Hepatocyte (in vitro differentiated cells): Measurements from ENCODE around the gene SGCD. TPM values are rescaled to one million over a fixed set of nuclear protein-coding genes. Genes with fewer than 3 reads are reported as not detected.

Source experiments
- DNase-seq: peaks from one replicate; pipeline ENCODE4 v3.0.0-alpha.2; 2016; ENCODE audit warnings: low spot score
- H2AFZ ChIP-seq: fragments of 200-600 bp; sonication (generic); 2 replicates; pipeline ENCODE4 v1.6.0; 2016; ENCODE audit warnings: antibody characterized with exemption, mild to moderate bottlenecking
- H3K27ac ChIP-seq: fragments of 200-600 bp; sonication (generic); 2 replicates; pipeline ENCODE4 v1.5.1; 2016; ENCODE audit warnings: mild to moderate bottlenecking
- H3K27me3 ChIP-seq: fragments of 200-600 bp; sonication (generic); 2 replicates; pipeline ENCODE4 v1.6.1; 2016
- H3K36me3 ChIP-seq: fragments of 200-600 bp; sonication (generic); replicated peaks from 2 replicates; pipeline ENCODE4 v1.5.1; 2016; ENCODE audit warnings: low read depth; ENCODE audit not compliant: insufficient read depth
- H3K4me1 ChIP-seq: fragments of 200-600 bp; sonication (generic); 2 replicates; pipeline ENCODE4 v1.5.1; 2016; ENCODE audit warnings: mild to moderate bottlenecking, moderate library complexity; ENCODE audit not compliant: insufficient read depth
- H3K4me2 ChIP-seq: fragments of 200-600 bp; sonication (generic); 2 replicates; pipeline ENCODE4 v1.6.0; 2016
- H3K4me3 ChIP-seq: fragments of 200-600 bp; sonication (generic); 2 replicates; pipeline ENCODE4 v1.5.1; 2016; ENCODE audit warnings: mild to moderate bottlenecking
- H3K79me2 ChIP-seq: fragments of 200-600 bp; sonication (generic); 2 replicates; pipeline ENCODE4 v1.6.0; 2017; ENCODE audit warnings: mild to moderate bottlenecking
- H3K9me2 ChIP-seq: fragments of 200-600 bp; sonication (generic); replicated peaks from 2 replicates; pipeline ENCODE4 v1.6.0; 2017; ENCODE audit warnings: mild to moderate bottlenecking; ENCODE audit not compliant: insufficient read depth
- H3K9me3 ChIP-seq: fragments of 200-600 bp; sonication (generic); 2 replicates; pipeline ENCODE4 v1.5.1; 2016; ENCODE audit warnings: low read depth, mild to moderate bottlenecking
- H4K20me1 ChIP-seq: fragments of 200-600 bp; sonication (generic); 2 replicates; pipeline ENCODE4 v1.6.0; 2016; ENCODE audit warnings: mild to moderate bottlenecking; ENCODE audit not compliant: insufficient read depth, poor library complexity, severe bottlenecking
- EZH2 ChIP-seq: fragments of 200-600 bp; sonication (generic); IDR thresholded peaks from 2 replicates; pipeline ENCODE4 v1.6.1; 2016; ENCODE audit warnings: antibody characterized with exemption, mild to moderate bottlenecking, borderline replicate concordance
- EZH2phosphoT487 ChIP-seq: fragments of 200-600 bp; sonication (generic); IDR thresholded peaks from one replicate; pipeline ENCODE4 v1.6.1; 2018; ENCODE audit warnings: antibody characterized with exemption, mild to moderate bottlenecking, low read depth, moderate library complexity; ENCODE audit not compliant: unreplicated experiment, severe bottlenecking
- WGBS: methylation state at CpG from one replicate; pipeline ENCODE4 v1.1.6; 2016; ENCODE audit warnings: low lambda C conversion rate; ENCODE audit errors: missing lambda C conversion rate; 5-methylcytosine and 5-hydroxymethylcytosine counted together
- polyA plus RNA-seq: library from polyadenylated mRNA; unstranded; fragments of >200 nt; fragmentation: Nextera tagmentation; extraction: Ambion mirVana; gene quantifications from 2 replicates; pipeline ENCODE4 v1.2.1, GENCODE V29; 2016
- total RNA-seq: library from RNA; depleted of rRNA; stranded (reverse); fragments of >200 nt; gene quantifications from 2 replicates; pipeline ENCODE4 v1.2.3, GENCODE V29; 2014
- TF ChIP-seq, protein P1 (sequence below): fragments of 200-600 bp; sonication (generic); IDR thresholded peaks from 2 replicates; pipeline ENCODE4 v1.5.1; 2016; ENCODE audit warnings: antibody characterized with exemption, mild to moderate bottlenecking; ENCODE audit not compliant: poor library complexity

Gene SGCD
- total and polyA plus RNA-seq, 2 experiments from 2014 or later: 3.8 to 8.8 TPM

DNA sequence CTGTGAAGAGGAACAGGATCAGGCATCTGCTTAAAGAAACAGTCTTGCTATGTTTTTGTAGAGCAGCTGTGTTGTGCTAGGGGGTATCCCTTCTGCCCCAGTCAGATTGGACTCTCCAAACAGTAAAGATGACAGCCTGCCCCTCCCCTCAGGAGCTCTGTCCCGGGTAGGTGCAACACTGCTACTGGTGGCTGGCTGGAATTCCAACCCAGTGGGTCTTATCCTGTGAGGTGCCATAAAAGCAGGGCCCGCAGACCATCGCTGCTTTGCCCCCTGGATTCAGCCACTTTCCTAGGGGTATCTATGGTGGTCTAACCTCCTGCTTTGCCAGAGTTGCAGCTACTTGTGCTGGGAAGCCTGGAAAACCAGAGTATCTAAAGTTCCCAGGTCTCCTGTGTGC lies 408.5 kb downstream of the SGCD start:
- no peaks in the 10 kb centered on the region for H3K4me1 ChIP-seq
- TF ChIP-seq EZH2phosphoT487 (no peak), EZH2 (no peak)
- TF ChIP-seq, protein P1, sequence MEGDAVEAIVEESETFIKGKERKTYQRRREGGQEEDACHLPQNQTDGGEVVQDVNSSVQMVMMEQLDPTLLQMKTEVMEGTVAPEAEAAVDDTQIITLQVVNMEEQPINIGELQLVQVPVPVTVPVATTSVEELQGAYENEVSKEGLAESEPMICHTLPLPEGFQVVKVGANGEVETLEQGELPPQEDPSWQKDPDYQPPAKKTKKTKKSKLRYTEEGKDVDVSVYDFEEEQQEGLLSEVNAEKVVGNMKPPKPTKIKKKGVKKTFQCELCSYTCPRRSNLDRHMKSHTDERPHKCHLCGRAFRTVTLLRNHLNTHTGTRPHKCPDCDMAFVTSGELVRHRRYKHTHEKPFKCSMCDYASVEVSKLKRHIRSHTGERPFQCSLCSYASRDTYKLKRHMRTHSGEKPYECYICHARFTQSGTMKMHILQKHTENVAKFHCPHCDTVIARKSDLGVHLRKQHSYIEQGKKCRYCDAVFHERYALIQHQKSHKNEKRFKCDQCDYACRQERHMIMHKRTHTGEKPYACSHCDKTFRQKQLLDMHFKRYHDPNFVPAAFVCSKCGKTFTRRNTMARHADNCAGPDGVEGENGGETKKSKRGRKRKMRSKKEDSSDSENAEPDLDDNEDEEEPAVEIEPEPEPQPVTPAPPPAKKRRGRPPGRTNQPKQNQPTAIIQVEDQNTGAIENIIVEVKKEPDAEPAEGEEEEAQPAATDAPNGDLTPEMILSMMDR: no peak
- no peak overlapping the region for H3K4me3 ChIP-seq
- no peaks in the 10 kb centered on the region for H3K9me2 ChIP-seq
- H3K9me3 ChIP-seq: no peaks in the 10 kb centered on the region
- no peak for DNase-seq
- H2AFZ ChIP-seq: no peak overlapping the region
- no peak overlapping the region for H3K27ac ChIP-seq
- no peaks in the 10 kb centered on the region for H3K36me3 ChIP-seq
- no peaks in the 10 kb centered on the region for H3K27me3 ChIP-seq
- no peaks in the 10 kb centered on the region for H4K20me1 ChIP-seq
- no peak overlapping the region for H3K4me2 ChIP-seq
- H3K79me2 ChIP-seq: no peaks in the 10 kb centered on the region
- 71% methylated on average over 3 of the region's 3 CpGs for WGBS

DNA sequence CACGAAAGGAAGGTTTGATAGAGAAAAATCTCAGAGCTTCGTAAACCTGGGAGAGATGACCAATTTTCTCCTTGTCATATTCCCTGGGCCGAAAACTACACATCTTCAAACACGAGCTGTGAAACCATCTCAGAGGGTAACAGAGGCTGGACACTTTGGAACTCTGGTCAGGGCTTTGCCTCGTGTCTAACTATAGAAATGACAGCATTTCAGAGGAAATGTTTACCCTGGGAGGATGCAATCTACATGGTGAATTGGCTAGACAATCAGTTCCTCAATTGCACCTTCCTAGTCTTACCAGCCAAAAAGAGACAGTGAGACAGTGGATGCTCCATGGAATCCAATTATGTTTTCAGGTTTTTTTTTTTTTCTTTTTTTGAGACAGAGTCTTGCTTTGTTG lies 414.6 kb downstream of the SGCD start:
- H3K27me3 ChIP-seq: no peaks in the 10 kb centered on the region
- H4K20me1 ChIP-seq: no peaks in the 10 kb centered on the region

DNA sequence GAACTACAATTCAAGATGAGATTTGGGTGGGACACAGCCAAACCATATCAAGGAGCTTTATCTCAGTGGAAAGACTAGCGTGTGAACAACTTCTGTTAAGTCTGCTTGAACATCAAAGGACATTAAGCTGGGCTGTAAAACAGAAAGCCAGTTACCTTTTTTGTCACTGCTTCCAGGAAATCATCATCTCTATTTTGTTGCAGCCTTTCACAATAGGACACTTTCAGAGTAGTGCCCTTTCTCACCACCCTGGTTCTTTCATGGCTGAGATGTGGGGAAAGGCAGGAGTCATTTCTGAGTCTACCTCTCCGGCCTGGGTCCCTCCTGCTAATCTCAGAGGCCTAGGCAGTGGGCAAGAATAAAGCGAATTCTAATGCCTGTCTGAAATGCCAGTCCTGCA lies 426.9 kb downstream of the SGCD start:
- WGBS: 75% methylated on average over 3 of the region's 3 CpGs

More for the DNA sequence above, 414.6 kb downstream of the SGCD start:
- no peak overlapping the region for H3K4me3 ChIP-seq
- DNase-seq: no peak
- H2AFZ ChIP-seq: no peak overlapping the region
- no peaks in the 10 kb centered on the region for H3K9me3 ChIP-seq
- H3K79me2 ChIP-seq: no peaks in the 10 kb centered on the region
- H3K36me3 ChIP-seq: no peaks in the 10 kb centered on the region
- no peaks in the 10 kb centered on the region for H3K4me1 ChIP-seq
- H3K27ac ChIP-seq: no peak overlapping the region
- TF ChIP-seq EZH2 (no peak), EZH2phosphoT487 (no peak)
- TF ChIP-seq, protein P1: no peak
- H3K4me2 ChIP-seq: no peak overlapping the region
- H3K9me2 ChIP-seq: no peaks in the 10 kb centered on the region
- WGBS: 88% methylated on average over 5 of the region's 5 CpGs

More for the DNA sequence above, 426.9 kb downstream of the SGCD start:
- Histone ChIP-seq H2AFZ (no peak overlapping the region), H3K27ac (no peak overlapping the region), H3K9me2 (no peaks in the 10 kb centered on the region), H3K79me2 (no peaks in the 10 kb centered on the region), H3K9me3 (no peaks in the 10 kb centered on the region), H4K20me1 (no peaks in the 10 kb centered on the region), H3K4me3 (no peak overlapping the region), H3K4me1 (no peaks in the 10 kb centered on the region), H3K4me2 (no peak overlapping the region), H3K36me3 (no peaks in the 10 kb centered on the region), H3K27me3 (no peaks in the 10 kb centered on the region)
- TF ChIP-seq, protein P1: no peak
- no peak for TF ChIP-seq EZH2phosphoT487
- no peak for TF ChIP-seq EZH2
- DNase-seq: no peak
